ENCODE results near the gene FNDC8.
A peak's percentile ranks its signal among the peaks of the same experiment; 100 is the strongest.

DNA sequence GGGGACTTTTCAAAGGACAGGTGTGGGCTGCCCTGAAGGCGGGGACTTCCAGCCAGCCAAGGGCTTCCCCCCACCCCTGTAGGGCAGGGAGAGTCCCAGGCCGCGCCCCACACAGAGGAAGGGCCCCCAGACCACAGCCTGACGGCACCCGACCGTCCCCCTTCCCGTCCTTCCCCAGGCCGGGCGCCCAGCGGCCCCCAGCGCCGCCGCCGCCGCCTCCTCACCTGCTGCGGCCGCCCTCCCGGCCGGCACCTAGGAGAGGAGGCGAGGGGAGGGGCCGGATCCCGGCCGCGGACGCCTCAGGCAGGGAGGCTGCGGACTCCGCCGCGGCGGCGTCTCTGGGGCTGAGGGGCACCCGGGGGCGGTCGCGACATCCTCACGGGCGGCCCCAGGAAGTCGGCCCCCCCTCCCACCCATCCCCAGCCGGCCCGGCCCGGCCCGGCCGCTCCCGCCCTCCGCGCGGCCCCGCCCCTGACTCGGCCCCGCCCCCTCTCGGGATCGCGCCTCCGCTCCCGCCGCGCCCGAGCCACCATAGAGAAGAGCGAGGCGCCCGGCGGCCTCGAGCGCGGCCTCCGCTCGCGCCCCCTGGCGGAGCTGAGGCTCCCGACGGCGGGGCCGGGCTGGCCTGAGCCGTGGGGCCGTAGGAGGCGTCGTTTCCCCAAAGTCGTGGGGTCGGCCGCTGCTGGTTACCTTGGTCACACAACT is 32.4 kb upstream of the FNDC8 start:
- TF ChIP-seq, protein P1, sequence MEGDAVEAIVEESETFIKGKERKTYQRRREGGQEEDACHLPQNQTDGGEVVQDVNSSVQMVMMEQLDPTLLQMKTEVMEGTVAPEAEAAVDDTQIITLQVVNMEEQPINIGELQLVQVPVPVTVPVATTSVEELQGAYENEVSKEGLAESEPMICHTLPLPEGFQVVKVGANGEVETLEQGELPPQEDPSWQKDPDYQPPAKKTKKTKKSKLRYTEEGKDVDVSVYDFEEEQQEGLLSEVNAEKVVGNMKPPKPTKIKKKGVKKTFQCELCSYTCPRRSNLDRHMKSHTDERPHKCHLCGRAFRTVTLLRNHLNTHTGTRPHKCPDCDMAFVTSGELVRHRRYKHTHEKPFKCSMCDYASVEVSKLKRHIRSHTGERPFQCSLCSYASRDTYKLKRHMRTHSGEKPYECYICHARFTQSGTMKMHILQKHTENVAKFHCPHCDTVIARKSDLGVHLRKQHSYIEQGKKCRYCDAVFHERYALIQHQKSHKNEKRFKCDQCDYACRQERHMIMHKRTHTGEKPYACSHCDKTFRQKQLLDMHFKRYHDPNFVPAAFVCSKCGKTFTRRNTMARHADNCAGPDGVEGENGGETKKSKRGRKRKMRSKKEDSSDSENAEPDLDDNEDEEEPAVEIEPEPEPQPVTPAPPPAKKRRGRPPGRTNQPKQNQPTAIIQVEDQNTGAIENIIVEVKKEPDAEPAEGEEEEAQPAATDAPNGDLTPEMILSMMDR (IDR thresholded peaks at IDR 0.05), result peak; percentile 66 to 96 (median 84)
- peak in 1 of 2 donors; percentile 53 for TF ChIP-seq POLR2A (IDR thresholded peaks at IDR 0.05)

All from heart left ventricle (tissue), 13 donors.